SW 1271 (cell line): ENCODE data around the gene SHC4.
"Not testable (repeated sequence)": the region's sequence is repeated elsewhere in the genome, so short reads cannot be mapped to it uniquely, and the experiment has no call there.

Experiments
- DNase-seq, 2 experiments: peaks; one replicate each; lab custom pipeline; 2025; lab: John Stamatoyannopoulos, UW

Gene SHC4

DNA sequence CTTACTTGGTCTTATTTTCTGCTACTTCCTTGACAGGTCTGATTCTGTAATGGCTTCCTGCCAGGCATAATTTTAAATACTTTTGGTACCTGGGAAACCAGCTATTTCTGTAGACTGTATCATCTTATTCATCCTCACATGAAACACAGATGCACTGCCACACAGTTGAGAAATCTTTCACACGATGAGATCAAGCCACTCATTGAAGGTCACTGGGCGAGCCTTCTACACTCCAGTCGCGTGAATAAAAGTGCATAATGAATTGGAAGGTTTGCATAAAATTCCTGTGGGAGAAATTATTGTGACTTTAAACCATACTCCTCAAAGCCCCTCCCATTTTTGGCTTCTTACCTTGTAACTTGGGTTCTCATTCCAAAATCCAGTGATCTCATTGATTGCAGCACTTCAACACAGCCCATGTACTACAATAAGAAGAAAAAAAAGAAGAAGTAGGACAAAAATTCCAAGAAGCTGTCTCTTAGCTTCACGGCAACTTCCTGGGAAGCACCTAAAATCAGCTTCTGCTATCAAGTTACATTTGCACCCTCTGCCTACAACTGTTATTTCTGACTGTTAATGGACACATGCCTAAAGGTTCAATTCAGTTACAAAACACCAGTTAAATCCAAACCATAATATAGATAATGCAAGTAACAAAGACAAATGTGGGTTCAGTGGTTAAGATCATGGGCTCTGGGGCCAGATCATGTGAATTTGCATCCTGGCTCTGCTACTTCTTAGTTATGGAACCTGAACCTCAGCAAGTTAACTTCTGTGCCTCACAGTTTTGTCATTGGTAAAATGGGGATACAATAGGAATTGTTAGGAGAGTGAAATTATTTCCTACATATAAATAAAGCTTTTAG lies 39.0 kb downstream of the SHC4 start:
- DNase-seq, result no peak

- DNase-seq, result no peak
These were observed 41.7 kb downstream of the SHC4 start for GRCh38 chr15:48922046-48922445.

- DNase-seq, result no peak
These were observed 47.0 kb downstream of the SHC4 start for GRCh38 chr15:48916721-48917120.

GRCh38 chr15:48915861-48916260 lies 47.9 kb downstream of the SHC4 start:
- DNase-seq, result no peak

GRCh38 chr15:48914717-48915116 lies 49.0 kb downstream of the SHC4 start:
- no peak for DNase-seq

- no peak for DNase-seq
These were observed 50.6 kb downstream of the SHC4 start for GRCh38 chr15:48913141-48913540.

GRCh38 chr15:48910554-48910953 lies 53.2 kb downstream of the SHC4 start:
- not testable (repeated sequence) for DNase-seq

GRCh38 chr15:48909313-48909712 lies 54.4 kb downstream of the SHC4 start:
- DNase-seq, result not testable (repeated sequence)

DNA sequence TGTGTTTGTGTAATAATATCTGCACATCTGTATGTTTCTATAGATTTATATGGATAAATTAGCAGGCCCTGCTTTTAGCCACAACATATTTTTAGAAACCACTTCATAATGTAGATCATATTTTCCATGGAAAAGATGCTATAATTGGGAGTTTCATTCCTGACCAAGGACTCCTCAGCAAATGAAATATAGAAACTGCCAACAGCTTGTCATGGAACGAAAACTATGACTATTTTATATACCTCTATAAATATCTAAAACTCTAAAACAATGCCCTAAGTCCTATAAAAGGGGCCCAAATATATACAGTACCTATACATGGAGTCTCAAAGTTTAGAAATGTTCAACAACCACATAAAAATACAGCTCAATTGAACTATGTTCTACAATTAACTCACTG lies 57.9 kb downstream of the SHC4 start:
- no peak for DNase-seq

GRCh38 chr15:48905216-48905615 lies 58.5 kb downstream of the SHC4 start:
- no peak for DNase-seq

- DNase-seq, result no peak
These were observed 59.0 kb downstream of the SHC4 start for GRCh38 chr15:48904758-48905157.

DNA sequence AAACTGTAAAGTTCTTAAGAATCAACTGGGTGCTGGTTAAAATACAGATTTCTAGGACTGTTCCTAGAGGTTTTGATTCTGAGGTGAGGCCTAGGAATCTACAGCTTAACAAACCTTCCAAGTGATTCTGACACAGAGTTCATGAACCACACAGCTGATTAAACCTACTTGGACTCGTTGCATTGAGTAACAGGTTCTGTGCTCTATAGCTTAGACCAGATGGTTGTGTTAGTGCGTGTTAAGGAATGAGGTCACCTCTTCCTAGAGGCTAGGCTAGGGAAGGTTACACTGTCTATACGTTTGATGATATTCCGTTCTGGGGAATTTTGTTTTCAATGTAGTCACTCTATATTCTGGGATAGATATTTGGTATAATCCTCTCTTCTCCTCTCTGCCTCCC lies 63.9 kb downstream of the SHC4 start:
- no peak for DNase-seq

DNA sequence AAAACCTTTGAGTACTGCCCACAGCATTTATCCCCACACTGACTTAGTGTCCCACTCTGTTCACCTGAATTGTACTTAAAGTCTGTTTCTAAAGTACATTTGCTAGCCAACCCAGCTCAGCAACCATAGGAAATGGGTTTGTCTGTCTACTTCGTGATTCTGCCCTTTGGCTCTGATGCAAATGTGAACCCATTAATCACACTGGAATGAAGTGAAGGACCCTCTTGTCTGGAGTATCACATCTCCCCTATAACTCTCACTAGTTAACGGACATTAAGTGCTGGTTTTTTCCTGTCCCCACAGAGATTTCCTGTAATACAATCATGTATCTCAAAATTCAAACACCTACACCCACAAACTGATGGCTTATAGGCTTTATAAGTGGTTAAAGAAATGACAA lies 65.3 kb downstream of the SHC4 start:
- no peak for DNase-seq

GRCh38 chr15:48898032-48898431 lies 65.7 kb downstream of the SHC4 start:
- no peak for DNase-seq

DNA sequence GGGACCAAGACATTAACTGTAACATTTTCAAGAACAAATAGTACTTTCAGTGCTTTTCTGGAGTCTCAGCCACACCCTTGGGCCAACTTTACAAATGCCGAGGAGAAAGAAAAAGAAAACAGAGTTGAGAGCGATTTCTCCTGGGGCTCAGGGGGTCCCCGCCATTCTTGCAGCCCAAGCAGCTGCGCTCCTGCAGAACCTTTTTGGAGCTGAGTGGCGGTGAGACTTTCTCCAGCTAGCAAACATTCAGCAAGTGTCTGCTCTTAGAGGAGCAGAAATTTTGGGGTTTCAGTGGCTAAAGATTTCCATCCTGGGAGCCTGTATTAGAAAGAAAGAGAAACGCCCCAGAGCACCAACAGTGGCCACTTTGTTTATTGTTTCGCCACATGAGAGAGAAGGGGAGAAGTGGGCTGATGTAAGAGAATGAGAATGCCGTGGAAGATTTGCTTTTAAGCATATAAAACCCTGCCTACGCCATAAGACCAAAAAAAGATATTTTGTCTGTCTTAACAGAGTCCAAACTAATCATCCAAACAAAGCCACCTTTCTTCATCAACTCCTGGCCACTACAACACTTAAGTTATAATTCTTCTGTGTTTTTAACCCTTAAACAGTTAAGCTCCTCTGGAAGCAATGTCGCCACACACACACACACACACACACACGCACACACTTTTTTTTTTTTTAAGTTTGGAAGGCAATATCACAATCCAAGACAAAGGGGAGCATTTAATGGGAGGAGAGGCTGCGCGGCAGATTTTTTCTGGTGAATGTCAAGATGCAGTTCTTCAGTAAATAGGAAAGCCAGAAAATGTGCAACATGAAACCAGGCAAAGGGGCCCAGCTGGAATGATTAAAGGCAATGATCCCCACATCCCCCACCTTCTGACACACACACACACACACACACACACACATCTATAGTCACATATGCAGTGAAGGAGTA lies 66.6 kb downstream of the SHC4 start:
- no peak for DNase-seq

GRCh38 chr15:48893311-48893710 lies 70.4 kb downstream of the SHC4 start:
- DNase-seq, result no peak

GRCh38 chr15:48891232-48891765 lies 72.4 kb downstream of the SHC4 start:
- no peak for DNase-seq

- no peak for DNase-seq
These were observed 73.2 kb downstream of the SHC4 start for GRCh38 chr15:48890375-48890972.

DNA sequence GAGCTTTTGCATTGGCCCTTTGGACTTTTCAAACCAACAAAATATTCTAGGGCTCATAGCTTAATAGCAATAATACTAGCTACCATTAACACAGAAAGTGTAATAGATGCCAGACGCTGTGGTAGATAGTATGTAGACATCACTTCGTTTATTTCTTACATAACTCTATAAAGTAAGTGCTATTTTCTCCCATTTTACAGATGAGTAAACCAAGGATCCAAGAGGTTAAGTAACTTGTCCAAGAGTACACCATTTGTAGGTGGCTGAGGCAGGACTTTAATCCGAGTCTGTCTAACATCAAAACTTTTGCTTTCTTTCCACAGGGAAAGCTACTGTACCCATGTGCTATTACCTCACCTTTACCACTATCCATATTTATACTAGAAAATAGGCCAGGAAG lies 73.8 kb downstream of the SHC4 start:
- DNase-seq, result no peak

DNA sequence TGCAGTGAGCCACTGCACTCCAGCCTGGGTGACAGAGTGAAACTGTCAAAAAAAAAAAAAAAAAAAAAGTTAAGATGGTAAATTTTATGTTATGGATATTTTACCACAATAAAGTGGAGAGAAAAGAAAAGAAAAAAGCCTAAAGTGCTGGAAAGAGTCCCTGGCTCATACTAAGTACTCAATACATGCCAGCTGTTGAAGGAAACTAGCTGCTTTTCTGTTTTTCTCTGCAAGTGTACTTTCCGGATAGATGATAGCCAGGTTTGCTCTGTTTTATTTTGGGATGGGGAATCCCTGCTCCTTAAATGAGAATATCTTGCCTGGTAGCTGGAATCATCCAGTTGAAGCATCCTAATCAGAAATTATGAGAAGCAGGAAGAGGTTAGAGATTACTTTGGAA lies 74.9 kb downstream of the SHC4 start:
- no peak for DNase-seq

DNA sequence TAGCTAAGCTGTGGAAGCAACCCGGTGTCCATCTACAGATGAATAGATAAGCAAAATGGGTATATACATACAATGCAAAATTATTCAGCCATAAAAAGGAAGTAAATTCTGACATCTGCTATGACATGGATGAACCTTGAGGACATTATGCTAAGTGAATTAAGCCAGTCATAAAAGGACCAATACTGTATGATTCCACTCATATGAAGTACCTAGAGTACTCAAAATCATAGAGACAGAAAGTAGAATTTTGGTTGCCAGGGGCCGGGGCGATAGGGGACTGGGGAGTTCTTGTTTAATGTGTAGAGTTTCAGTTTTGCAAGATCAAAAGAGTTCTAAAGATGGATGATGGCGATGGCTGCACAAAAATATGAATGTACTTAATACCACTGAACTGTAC lies 75.5 kb downstream of the SHC4 start:
- no peak for DNase-seq

- DNase-seq, result no peak
These were observed 76.6 kb downstream of the SHC4 start for GRCh38 chr15:48887144-48887543.
